Fibroblast of pulmonary artery (primary cell): Measurements from ENCODE around the gene TTR.

ENCODE experiments used
- DNase-seq: peaks from one replicate; pipeline ENCODE4 v3.0.0-alpha.2; 2010; ENCODE audit warnings: low read depth
- H3K4me3 ChIP-seq: replicated peaks from 2 replicates; pipeline ENCODE4 v1.5.1; 2011; ENCODE audit warnings: low read depth, mild to moderate bottlenecking, control low read depth, low read length, moderate library complexity
- CTCF ChIP-seq: IDR thresholded peaks from 2 replicates; pipeline ENCODE4 v1.5.1; 2011; ENCODE audit warnings: mild to moderate bottlenecking, control low read depth, low read length, inconsistent platforms; ENCODE audit errors: missing control alignments

Gene TTR

DNA sequence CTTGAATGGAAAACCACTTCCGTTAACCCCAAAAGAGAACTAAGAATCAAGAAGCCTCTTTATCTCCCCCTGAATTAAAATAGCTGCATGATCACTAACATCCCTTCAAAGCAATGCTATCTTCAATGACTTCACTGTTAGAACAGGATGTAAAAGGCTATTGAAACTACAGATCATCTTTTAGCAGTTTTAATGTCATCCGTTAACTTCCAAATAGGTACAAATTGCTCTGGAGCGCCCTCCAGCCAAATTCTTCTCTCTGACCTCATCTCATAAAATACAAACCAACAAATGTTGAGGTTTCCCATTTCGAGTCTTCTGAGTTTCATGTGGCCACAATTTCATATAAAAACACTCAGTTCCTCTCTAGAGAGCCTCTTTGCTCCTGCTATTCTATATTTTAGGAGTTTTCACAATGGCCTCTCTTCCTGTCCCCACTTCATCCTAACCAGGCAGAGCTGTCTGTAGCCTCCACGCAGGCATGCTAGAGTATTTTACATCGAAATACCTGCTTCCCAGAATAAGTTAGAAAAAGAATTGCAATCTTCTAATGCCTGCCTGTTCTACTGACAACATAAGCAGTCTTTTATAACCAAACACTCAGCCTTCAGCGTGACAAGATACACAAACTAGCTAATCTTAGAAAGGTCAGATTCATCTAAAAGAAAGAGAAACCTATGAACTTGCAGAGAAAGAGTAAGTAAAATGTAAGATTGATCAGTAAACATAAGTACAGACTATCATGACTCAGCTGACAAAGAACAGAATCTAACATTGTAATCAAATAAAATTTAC, 54.9 kb downstream of the TTR start:
- no peak for TF ChIP-seq CTCF
- H3K4me3 ChIP-seq: no peak overlapping the region
- no peak for DNase-seq

GRCh38 chr18:31647127-31647753, 55.6 kb downstream of the TTR start:
- TF ChIP-seq CTCF: no peak
- DNase-seq: no peak
- no peak overlapping the region for H3K4me3 ChIP-seq
